Posterior cingulate gyrus (tissue), 11 donors: ENCODE data around the gene TNFAIP8.
A peak's percentile ranks its signal among the peaks of the same experiment; 100 is the strongest.

Source experiments
- DNase-seq, 10 donors: peaks; one replicate each; pipeline versions ENCODE4 v3.0.0 to v3.0.0-alpha.2; 2020 to 2021; ENCODE audit warnings: mixed read lengths in 3 of 10
- intact Hi-C: fragments of 100-400 bp; cut with DNase I; formaldehyde crosslinking; loops from one replicate; pipeline ENCODE4 v1.15.1; 2023

The TNFAIP8 gene

GRCh38 chr5:119344231-119344630, 11.6 kb upstream of the TNFAIP8 start:
- intact Hi-C loops: no loop called here
- DNase-seq: peak in 1 of 10 donors; percentile 43

GRCh38 chr5:119345861-119346260, 10.0 kb upstream of the TNFAIP8 start:
- peak in 1 of 10 donors; percentile 61 for DNase-seq
- intact Hi-C loops: no loop called here

DNA sequence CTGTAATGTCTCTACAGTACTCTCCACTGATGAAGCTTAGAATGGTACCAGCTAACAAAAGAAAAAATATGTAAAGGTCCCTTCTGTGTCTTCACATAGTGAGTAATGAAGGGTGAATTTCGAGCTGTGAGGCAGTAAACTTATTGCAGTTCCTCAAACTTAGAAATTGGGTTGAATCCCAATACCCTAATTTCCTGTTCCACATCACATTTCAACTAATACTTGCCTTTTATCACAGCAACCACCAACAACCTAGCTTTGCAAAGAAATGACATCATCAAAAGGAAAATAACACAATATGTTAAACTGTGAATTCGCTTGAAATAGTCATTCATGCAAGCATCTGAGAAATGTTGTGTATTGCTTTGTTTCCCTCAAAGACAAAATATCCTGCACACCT, 9.4 kb upstream of the TNFAIP8 start:
- intact Hi-C loops: no loop called here
- DNase-seq: no peak

DNA sequence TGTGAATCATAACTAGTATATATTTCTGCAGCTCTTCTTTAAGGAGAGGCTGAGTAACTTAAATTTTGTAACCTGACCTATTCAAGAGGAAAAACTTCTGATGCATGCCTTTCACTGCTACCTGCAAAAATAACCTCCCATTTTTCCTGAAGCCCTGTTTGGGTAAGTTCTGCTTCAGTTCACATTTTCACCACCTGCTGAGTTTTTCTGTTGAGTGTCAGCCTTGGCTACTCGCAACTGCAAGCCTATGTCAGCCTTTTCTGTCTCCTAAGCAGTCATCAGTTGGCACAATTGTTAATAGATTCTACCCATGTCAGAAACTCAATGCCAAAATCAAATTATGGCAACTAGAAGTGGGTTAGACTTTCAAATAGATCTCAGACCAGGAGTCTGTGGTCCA, 8.2 kb upstream of the TNFAIP8 start:
- intact Hi-C loops: no loop called here
- no peak for DNase-seq

DNA sequence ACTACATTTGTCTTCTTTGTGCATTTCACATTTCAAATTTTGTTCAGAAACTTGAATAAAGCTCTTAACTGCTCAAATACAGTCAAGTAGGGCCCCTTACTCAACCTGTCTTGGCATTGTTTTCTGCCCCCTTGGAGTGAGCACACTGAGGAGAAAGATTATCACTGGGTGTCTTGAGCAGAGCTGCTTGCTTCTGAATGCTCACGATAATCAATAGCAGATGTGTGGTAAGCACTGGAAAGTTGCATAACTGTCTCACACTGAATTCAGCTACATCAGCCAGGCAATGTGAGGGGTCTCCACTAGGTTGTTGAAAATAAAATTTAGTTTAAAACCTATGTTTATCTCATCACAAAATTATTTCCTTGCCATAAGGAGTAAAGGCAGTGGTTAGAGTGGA, 7.8 kb upstream of the TNFAIP8 start:
- no peak for DNase-seq
- intact Hi-C loops: no loop called here

- intact Hi-C loops: no loop called here
Measured at GRCh38 chr5:119353213-119353612, 2.6 kb upstream of the TNFAIP8 start.

DNA sequence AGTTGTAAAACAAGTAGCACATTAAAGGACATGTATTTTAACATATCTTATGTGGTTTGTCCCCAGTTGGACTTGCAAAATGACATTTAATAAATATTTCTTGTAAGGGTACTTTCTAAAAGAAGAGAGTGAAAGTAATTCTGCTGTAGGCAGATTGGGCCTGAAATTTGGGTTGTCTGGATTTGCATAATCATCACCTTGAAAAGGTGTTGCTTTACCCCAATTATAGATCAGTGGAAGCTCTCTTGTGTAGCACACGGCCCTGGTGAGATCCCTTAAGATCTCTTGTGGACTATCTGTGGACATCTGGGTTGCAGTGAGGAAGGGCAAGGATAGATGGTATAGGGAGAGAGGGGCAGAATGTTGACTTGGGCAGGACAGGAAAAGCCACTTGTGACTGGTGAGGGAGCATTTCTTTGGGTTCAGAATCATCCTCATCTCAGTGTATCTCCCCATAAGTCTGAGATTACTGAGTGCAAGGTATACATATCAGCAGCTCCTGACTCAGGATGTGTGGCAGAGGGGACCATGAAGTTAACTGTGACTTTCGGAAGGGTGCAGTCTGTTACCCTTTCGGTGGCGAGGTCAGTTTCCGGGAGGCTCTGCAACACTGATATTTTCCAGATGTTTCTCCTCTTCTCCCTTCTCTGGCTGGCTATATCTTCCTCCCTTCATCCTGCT, 2.0 kb upstream of the TNFAIP8 start:
- DNase-seq: no peak
- intact Hi-C loops: no loop called here

More at GRCh38 chr5:119353213-119353612, 2.6 kb upstream of the TNFAIP8 start:
- no peak for DNase-seq

GRCh38 chr5:119354537-119355243, 1.1 kb upstream of the TNFAIP8 start:
- intact Hi-C loops: no loop called here
- no peak for DNase-seq

GRCh38 chr5:119355244-119355638, 578 bp upstream of the TNFAIP8 start:
- intact Hi-C loops: no loop called here
- peak in 2 of 10 donors; percentile 40 to 60 for DNase-seq

- DNase-seq: no peak
- intact Hi-C loops: no loop called here
Measured at GRCh38 chr5:119356612-119357188, 881 bp downstream of the TNFAIP8 start.

DNA sequence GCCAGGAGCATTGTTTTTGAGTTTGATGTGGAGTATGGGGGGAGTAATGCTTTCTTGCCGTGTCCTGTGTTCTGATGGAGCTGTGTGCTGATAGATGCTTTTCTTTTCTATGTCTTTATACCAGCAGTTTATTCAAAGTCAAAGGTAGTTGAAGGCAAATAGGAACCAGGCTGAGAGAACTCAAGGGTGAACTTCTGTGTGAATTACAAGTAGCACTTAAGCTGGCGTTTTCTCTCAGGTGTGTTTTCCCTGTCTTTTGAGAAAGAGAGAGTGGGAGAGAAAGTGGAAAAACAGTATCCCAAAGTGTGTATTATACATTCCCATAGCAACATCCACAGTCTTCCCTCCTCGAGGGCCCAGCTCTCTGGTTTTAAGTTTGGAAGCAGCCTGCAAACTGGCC, 1.5 kb downstream of the TNFAIP8 start:
- intact Hi-C loops: no loop called here
- no peak for DNase-seq

GRCh38 chr5:119357808-119358529, 2.1 kb downstream of the TNFAIP8 start:
- intact Hi-C loops: no loop called here
- no peak for DNase-seq

- DNase-seq: no peak
- intact Hi-C loops: no loop called here
Measured at GRCh38 chr5:119358530-119358900, 2.7 kb downstream of the TNFAIP8 start.

GRCh38 chr5:119358901-119359603, 3.2 kb downstream of the TNFAIP8 start:
- intact Hi-C loops: no loop called here
- peak in 1 of 10 donors; percentile 26 for DNase-seq

- intact Hi-C loops: no loop called here
Measured at GRCh38 chr5:119359737-119360413, 4.1 kb downstream of the TNFAIP8 start.

GRCh38 chr5:119360905-119361593, 5.2 kb downstream of the TNFAIP8 start:
- peak in 2 of 10 donors; percentile 42 to 65 for DNase-seq
- intact Hi-C loops: no loop called here

More at GRCh38 chr5:119359737-119360413, 4.1 kb downstream of the TNFAIP8 start:
- no peak for DNase-seq

GRCh38 chr5:119361594-119362125, 5.8 kb downstream of the TNFAIP8 start:
- DNase-seq: no peak
- intact Hi-C loops: no loop called here

DNA sequence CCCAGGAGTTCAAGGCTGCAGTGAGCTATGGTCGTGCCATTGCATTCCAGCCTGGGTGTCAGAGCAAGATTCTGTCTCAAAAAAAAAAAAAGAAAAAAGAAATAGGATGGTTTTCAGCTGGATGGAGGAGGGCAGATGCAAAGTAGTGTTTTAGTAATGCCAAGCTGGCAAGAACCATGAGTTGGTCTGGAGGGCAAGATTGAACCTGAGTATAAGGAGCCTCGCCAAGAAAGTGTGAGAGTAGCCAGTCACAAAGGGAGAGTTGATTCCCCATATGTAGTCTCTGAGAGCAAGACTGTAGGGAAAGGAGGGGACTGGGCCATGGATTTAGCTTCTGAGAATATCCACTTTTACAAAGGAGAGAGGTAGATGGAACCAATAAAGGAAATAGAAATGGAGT, 6.9 kb downstream of the TNFAIP8 start:
- intact Hi-C loops: no loop called here
- DNase-seq: no peak

- intact Hi-C loops: no loop called here
- no peak for DNase-seq
Measured at GRCh38 chr5:119363271-119363670, 7.5 kb downstream of the TNFAIP8 start.
